K562 (cell line): ENCODE measurements around the gene COX6B2. TPM values are rescaled to one million over a fixed set of nuclear protein-coding genes. Genes with fewer than 3 reads are reported as not detected.

Experiments
- AFF4 ChIP-seq: sonication (generic); formaldehyde crosslinking; IDR thresholded peaks from 2 replicates; pipeline ENCODE4 v1.8.0; 2023; ENCODE audit warnings: mild to moderate bottlenecking, missing genetic modification reagents
- ARID3B ChIP-seq: fragments of 250-450 bp; sonication (Bioruptor Pico); IDR thresholded peaks from 2 replicates; pipeline ENCODE4 v1.4.0; 2020; ENCODE audit warnings: borderline replicate concordance
- ARNT ChIP-seq, 2 experiments: fragments of 450-650 bp; IDR thresholded peaks; 2 replicates each; pipeline ENCODE4 v1.6.1; 2016; ENCODE audit warnings: mild to moderate bottlenecking in 1 of 2
- NKRF ChIP-seq: fragments of 450-650 bp; IDR thresholded peaks from 2 replicates; pipeline ENCODE4 v1.6.1; 2016; ENCODE audit warnings: borderline replicate concordance
- RBM25 ChIP-seq: fragments of 200-400 bp; formaldehyde crosslinking; IDR thresholded peaks from 2 replicates; pipeline ENCODE4 v1.6.1; 2018; ENCODE audit warnings: low read length, low read depth, moderate library complexity; ENCODE audit not compliant: severe bottlenecking
- SRSF3 ChIP-seq: fragments of 200-400 bp; formaldehyde crosslinking; IDR thresholded peaks from 2 replicates; pipeline ENCODE4 v1.6.1; 2016; ENCODE audit warnings: mild to moderate bottlenecking, low read length, moderate library complexity; ENCODE audit not compliant: insufficient read depth
- TCF7L2 ChIP-seq: fragments of 150-350 bp; IDR thresholded peaks from 2 replicates; pipeline ENCODE4 v1.6.1; 2016; ENCODE audit warnings: low read depth, mild to moderate bottlenecking, low read length, moderate library complexity
- ZNF124 ChIP-seq: sonication (generic); formaldehyde crosslinking; IDR thresholded peaks from 2 replicates; pipeline ENCODE4 v1.8.1; 2022; ENCODE audit warnings: missing genetic modification reagents
- ZNF318 ChIP-seq, 2 experiments: fragments of 450-650 bp; IDR thresholded peaks; 2 replicates each; pipeline ENCODE4 v1.6.1; 2016; ENCODE audit warnings: mild to moderate bottlenecking in 2 of 2, borderline replicate concordance in 1 of 2, low read depth in 1 of 2, moderate library complexity in 1 of 2
- ZNF41 ChIP-seq: fragments of 250-450 bp; sonication (Bioruptor Pico); conservative IDR thresholded peaks from 2 replicates; pipeline ENCODE4 v1.4.0; 2020; ENCODE audit warnings: mild to moderate bottlenecking
- polyA plus RNA-seq, 8 experiments: library from polyadenylated mRNA; depleted of rRNA in 4 of 8; stranded (reverse) in 5 of 8; unstranded in 3 of 8; fragments of >200 nt; fragmentation: Nextera tagmentation in 2 of 8; fragmentation: Illumina TruSeq in 1 of 8; extraction: Ambion mirVana in 2 of 8; extraction: Trizol in 1 of 8; gene quantifications; 2 replicates each; pipeline versions ENCODE4 v1.2.1 to v1.2.3, GENCODE V29; 2011 to 2014; ENCODE audit warnings: inconsistent platforms in 1 of 8, missing spikeins in 1 of 8
- total RNA-seq, 7 experiments: library from RNA; depleted of rRNA in 6 of 7; stranded (reverse); fragments of >200 nt in 6 of 7; fragmentation: Illumina TruSeq in 2 of 7; extraction: Trizol in 2 of 7; gene quantifications; 2 replicates each; pipeline versions ENCODE4 v1.2.1 to v1.2.3, GENCODE V29; 2011 to 2021; ENCODE audit warnings: low replicate concordance in 1 of 7

The COX6B2 gene
- total and polyA plus RNA-seq, 9 of the 15 experiments (the other 6 are each of a cell fraction or from before 2014, with no cell fraction given) = 0.40 to 2.5 (median 0.83) TPM

- TF ChIP-seq NKRF = peak; percentile 93
- TF ChIP-seq ZNF318 (IDR thresholded peaks at IDR 0.05; ENCODE audit: borderline replicate concordance in 1 of 2, low read depth in 1 of 2) = no peak
- TF ChIP-seq ARID3B = no peak
- TF ChIP-seq AFF4 (CRISPR knock-in tag) = peak; percentile 40
- no peak for TF ChIP-seq SRSF3
- TF ChIP-seq ARNT (IDR thresholded peaks at IDR 0.05) = no peak
- TF ChIP-seq ZNF41 (CRISPR knock-in tag) = no peak
- TF ChIP-seq ZNF124 (CRISPR knock-in tag) = no peak
- TF ChIP-seq TCF7L2 = no peak
- TF ChIP-seq RBM25 = no peak
Measured at GRCh38 chr19:55385724-55386492, 31.4 kb upstream of the COX6B2 start, which contains the start of gene RPL28 (continued).
